Coronary artery (tissue), 2 donors: ENCODE measurements around the gene FBXW12.
"Not testable (repeated sequence)": the region's sequence is repeated elsewhere in the genome, so short reads cannot be mapped to it uniquely, and the experiment has no call there.

Source experiments
- DNase-seq: peaks from one replicate; pipeline ENCODE4 v3.0.0-alpha.2; 2017; ENCODE audit warnings: low spot score
- H3K27ac ChIP-seq, 2 donors: fragments of 200-600 bp; sonication (generic); one replicate each; pipeline ENCODE4 v1.5.1; 2016 to 2019
- H3K4me3 ChIP-seq: fragments of 200-600 bp; sonication (generic); 2 replicates; pipeline ENCODE4 v1.5.1; 2016; ENCODE audit warnings: mild to moderate bottlenecking, moderate library complexity
- TF ChIP-seq, protein P1 (sequence below): fragments of 200-600 bp; sonication (generic); IDR thresholded peaks from one replicate; pipeline ENCODE4 v1.5.1; 2019; ENCODE audit warnings: antibody characterized with exemption

Gene FBXW12

DNA sequence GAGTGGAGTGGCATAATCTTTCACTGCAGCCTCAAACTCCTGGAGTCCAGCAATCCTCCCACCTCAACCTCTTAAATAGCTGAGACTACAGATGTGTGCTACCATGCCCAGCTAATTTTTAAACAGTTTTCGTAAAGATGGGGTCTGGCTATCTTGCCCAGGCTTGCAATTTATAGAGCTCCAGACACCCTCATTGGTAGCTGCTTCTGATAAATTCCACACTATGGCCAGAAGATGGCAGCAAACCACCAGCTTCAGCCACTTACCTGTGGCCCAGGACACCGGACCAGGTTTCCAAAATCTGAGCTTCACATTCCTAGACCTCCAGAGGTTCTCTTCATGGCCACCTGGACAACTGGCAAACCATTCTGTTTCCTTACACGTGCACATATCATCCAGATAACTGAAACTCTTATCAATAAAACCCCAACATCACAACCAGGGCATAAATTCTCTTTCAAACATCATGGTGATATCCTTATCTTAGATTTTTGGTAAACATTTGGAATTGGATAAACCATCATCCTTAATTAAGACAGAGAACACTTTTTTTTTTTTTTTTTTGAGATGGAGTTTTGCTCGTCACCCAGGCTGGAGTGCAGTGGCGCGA, 28.9 kb downstream of the FBXW12 start:
- TF ChIP-seq, protein P1, sequence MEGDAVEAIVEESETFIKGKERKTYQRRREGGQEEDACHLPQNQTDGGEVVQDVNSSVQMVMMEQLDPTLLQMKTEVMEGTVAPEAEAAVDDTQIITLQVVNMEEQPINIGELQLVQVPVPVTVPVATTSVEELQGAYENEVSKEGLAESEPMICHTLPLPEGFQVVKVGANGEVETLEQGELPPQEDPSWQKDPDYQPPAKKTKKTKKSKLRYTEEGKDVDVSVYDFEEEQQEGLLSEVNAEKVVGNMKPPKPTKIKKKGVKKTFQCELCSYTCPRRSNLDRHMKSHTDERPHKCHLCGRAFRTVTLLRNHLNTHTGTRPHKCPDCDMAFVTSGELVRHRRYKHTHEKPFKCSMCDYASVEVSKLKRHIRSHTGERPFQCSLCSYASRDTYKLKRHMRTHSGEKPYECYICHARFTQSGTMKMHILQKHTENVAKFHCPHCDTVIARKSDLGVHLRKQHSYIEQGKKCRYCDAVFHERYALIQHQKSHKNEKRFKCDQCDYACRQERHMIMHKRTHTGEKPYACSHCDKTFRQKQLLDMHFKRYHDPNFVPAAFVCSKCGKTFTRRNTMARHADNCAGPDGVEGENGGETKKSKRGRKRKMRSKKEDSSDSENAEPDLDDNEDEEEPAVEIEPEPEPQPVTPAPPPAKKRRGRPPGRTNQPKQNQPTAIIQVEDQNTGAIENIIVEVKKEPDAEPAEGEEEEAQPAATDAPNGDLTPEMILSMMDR = peak; percentile 61
- Histone ChIP-seq H3K4me3 (no peak overlapping the region), H3K27ac (peak overlapping the region; percentile 89 to 94)
- peak; percentile 75 for DNase-seq

DNA sequence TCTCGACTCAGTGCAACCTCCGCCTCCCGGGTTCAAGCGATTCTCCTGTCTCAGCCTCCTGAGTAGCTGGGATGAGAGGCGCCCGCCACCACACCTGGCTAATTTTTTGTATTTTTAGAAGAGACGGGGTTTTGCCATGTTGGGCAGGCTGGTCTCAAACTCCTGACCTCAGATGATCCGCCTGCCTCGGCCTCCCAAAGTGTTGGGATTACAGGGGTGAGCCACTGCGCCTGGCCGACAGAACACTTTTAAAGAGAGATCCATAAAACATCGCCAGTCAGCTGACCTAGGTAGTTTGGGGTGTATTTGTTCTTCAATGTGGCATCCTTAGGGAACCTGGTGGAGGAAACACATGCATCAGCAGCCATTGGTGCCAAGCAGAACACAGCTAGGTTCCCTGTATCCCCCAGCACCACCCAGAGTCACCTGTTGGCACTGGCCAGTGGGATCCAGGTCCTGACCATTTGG, 29.4 kb downstream of the FBXW12 start:
- peak overlapping the region; percentile 89 to 94 for H3K27ac ChIP-seq
- DNase-seq, H3K4me3 ChIP-seq: not testable (repeated sequence)

- H3K27ac ChIP-seq = peak overlapping the region; percentile 89 to 94
- DNase-seq = peak; percentile 94
- TF ChIP-seq, protein P1 = no peak
- H3K4me3 ChIP-seq = no peak overlapping the region
Measured at GRCh38 chr3:48402281-48402732, 30.3 kb downstream of the FBXW12 start.

DNA sequence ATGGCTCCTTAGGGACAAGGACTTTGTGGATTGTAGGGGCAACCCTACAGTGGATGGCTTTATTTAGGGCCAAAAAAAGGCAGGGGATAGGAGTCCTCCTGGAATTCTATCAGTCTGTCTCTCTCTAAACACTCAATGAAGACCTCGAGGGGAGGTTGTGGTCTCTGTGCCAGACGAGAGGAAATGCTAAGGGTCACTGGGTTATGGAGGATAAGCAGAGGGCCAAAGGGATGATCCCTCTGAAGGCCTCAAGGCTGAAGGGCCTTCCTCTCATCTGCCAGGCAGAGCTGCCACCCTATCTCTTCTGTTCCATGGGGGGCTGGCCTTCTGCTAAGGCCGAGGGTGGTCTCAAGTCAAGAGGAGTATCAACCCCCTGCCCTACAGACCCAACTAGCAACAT, 30.9 kb downstream of the FBXW12 start:
- TF ChIP-seq, protein P1 = no peak
- H3K27ac ChIP-seq = peak overlapping the region; percentile 89 to 94
- no peak overlapping the region for H3K4me3 ChIP-seq
- DNase-seq = no peak

DNA sequence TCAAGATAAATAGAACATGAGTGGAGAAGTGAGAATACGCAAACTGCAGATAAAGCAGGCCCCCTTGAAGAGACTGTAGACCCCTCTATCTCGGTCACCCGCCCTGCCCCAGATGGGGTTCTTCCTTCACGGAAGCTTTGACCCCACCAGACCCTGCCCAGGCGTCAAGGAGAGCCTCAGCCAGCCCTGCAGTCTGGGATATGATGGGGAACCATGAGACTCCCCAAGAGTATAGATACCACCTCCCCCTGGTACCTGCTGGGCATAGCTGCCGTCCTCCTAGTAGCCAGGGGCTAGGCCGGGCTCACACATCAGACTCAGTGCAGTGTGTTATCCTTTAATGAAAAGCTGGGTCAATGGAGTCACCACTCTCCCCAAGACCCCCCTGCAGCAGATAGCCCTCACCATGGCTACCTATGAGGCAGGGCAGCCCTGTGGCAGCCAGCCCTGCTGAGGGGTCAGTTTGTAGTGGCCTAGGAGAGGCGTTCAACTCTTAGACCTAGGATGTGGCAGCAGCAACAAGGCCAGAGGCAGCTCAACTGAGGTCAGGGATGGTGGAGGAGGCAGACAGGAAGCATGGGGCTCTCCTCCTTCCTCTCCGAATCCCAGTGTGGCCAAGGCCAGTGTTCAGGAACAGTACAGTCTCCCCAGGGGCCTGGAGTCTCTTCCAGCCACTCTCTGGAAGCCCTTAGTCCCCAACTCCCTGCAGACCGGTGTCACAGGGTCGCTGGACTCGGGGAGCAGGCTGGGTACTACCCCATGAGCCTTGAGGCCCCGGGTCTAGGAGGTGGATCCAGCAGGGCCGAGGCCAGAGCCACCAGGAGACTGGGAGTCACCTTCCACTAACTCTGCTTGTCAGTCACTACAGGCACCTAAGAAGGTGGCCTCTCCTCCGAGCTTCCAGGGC, 31.8 kb downstream of the FBXW12 start:
- peak overlapping the region; percentile 89 to 94 for H3K27ac ChIP-seq
- no peak overlapping the region for H3K4me3 ChIP-seq
- TF ChIP-seq, protein P1 = no peak
- no peak for DNase-seq

- DNase-seq = no peak
- peak overlapping the region; percentile 89 to 94 for H3K27ac ChIP-seq
Measured at GRCh38 chr3:48404440-48405342, 32.7 kb downstream of the FBXW12 start.

More at GRCh38 chr3:48404440-48405342, 32.7 kb downstream of the FBXW12 start:
- H3K4me3 ChIP-seq = no peak overlapping the region
- TF ChIP-seq, protein P1 = no peak
